Neural cell (in vitro differentiated cells): Measurements from ENCODE around the gene AKAP8L. TPM values are rescaled to one million over a fixed set of nuclear protein-coding genes. Genes with fewer than 3 reads are reported as not detected.

Experiments used
- H2AFZ ChIP-seq: fragments of 200-600, 300-800 bp; sonication (generic), shearing (Covaris generic); 2 replicates; pipeline ENCODE4 v1.6.0; 2014; ENCODE audit warnings: low read depth, mild to moderate bottlenecking, antibody characterized with exemption, low read length, moderate library complexity
- H3F3A ChIP-seq: fragments of 200-600 bp; shearing (Covaris generic); 2 replicates; pipeline ENCODE4 v1.6.1; 2016; ENCODE audit warnings: mild to moderate bottlenecking, moderate library complexity, mixed read lengths, antibody characterized with exemption, low read length; ENCODE audit not compliant: insufficient read depth, poor library complexity, severe bottlenecking
- H3K27ac ChIP-seq: fragments of 200-600, 300-800 bp; sonication (generic), shearing (Covaris generic); 2 replicates; pipeline ENCODE4 v1.5.1; 2014; ENCODE audit warnings: mild to moderate bottlenecking, low read length, moderate library complexity
- H3K27me3 ChIP-seq: fragments of 300-800, 200-600 bp; sonication (generic), shearing (Covaris generic); 2 replicates; pipeline ENCODE4 v1.6.0; 2014; ENCODE audit warnings: mild to moderate bottlenecking, low read depth, low read length, moderate library complexity; ENCODE audit not compliant: insufficient read depth
- H3K36me3 ChIP-seq: fragments of 300-800, 200-600 bp; sonication (generic), shearing (Covaris generic); 2 replicates; pipeline ENCODE4 v1.5.1; 2014; ENCODE audit warnings: mild to moderate bottlenecking, antibody characterized with exemption, low read length, moderate library complexity; ENCODE audit not compliant: insufficient read depth
- H3K4me2 ChIP-seq: fragments of 300-800, 200-600 bp; sonication (generic), shearing (Covaris generic); 2 replicates; pipeline ENCODE4 v1.6.0; 2014; ENCODE audit warnings: mild to moderate bottlenecking, low read length
- H3K4me3 ChIP-seq: fragments of 300-800, 200-600 bp; sonication (generic), shearing (Covaris generic); 2 replicates; pipeline ENCODE4 v1.5.1; 2014; ENCODE audit warnings: mild to moderate bottlenecking, low read length, moderate library complexity
- H3K79me2 ChIP-seq: fragments of 200-600 bp; shearing (Covaris generic); replicated peaks from 2 replicates; pipeline ENCODE4 v1.6.0; 2014; ENCODE audit warnings: mild to moderate bottlenecking, low read length, moderate library complexity; ENCODE audit not compliant: insufficient read depth
- H3K9ac ChIP-seq: fragments of 300-800, 200-600 bp; sonication (generic), shearing (Covaris generic); 2 replicates; pipeline ENCODE4 v1.6.1; 2016; ENCODE audit warnings: mild to moderate bottlenecking, low read length, mixed read lengths
- H3K9me2 ChIP-seq: fragments of 200-600 bp; shearing (Covaris generic); 2 replicates; pipeline ENCODE4 v1.6.1; 2016; ENCODE audit warnings: mild to moderate bottlenecking, low read length, mixed read lengths; ENCODE audit not compliant: insufficient read depth
- H3K9me3 ChIP-seq: fragments of 200-600, 300-800 bp; sonication (generic), shearing (Covaris generic); 2 replicates; pipeline ENCODE4 v1.6.1; 2016; ENCODE audit warnings: mild to moderate bottlenecking, mixed run types, low read length, moderate library complexity, mixed read lengths
- H4K20me1 ChIP-seq: fragments of 200-600 bp; shearing (Covaris generic); 2 replicates; pipeline ENCODE4 v1.6.1; 2016; ENCODE audit warnings: mild to moderate bottlenecking, mixed run types; ENCODE audit not compliant: insufficient read depth
- CTCF ChIP-seq: fragments of 450-650 bp; IDR thresholded peaks from 2 replicates; pipeline ENCODE4 v1.5.1; 2014; ENCODE audit warnings: antibody characterized with exemption, mild to moderate bottlenecking, moderate library complexity; ENCODE audit not compliant: poor library complexity, severe bottlenecking
- EP300 ChIP-seq: fragments of 450-650 bp; conservative IDR thresholded peaks from 2 replicates; pipeline ENCODE4 v1.6.1; 2014; ENCODE audit warnings: antibody characterized with exemption, mild to moderate bottlenecking, moderate library complexity; ENCODE audit not compliant: poor library complexity, severe bottlenecking
- EZH2 ChIP-seq: fragments of 200-600, 300-800 bp; shearing (Covaris generic), sonication (generic); IDR thresholded peaks from 2 replicates; pipeline ENCODE4 v1.6.1; 2014; ENCODE audit warnings: antibody characterized with exemption, low read length, borderline replicate concordance, mild to moderate bottlenecking; ENCODE audit not compliant: insufficient read depth, poor library complexity, severe bottlenecking
- MXI1 ChIP-seq: fragments of 450-650 bp; conservative IDR thresholded peaks from 2 replicates; pipeline ENCODE4 v1.6.1; 2014; ENCODE audit warnings: antibody characterized with exemption, mild to moderate bottlenecking; ENCODE audit not compliant: poor library complexity, severe bottlenecking
- POLR2AphosphoS5 ChIP-seq: IDR thresholded peaks from 2 replicates; pipeline ENCODE4 v1.6.1; 2012
- RAD21 ChIP-seq: fragments of 450-650 bp; conservative IDR thresholded peaks from 2 replicates; pipeline ENCODE4 v1.6.1; 2014; ENCODE audit warnings: antibody characterized with exemption, mild to moderate bottlenecking, moderate library complexity
- REST ChIP-seq: IDR thresholded peaks from 2 replicates; pipeline ENCODE4 v1.6.1; 2012; ENCODE audit warnings: borderline replicate concordance
- SMC3 ChIP-seq: fragments of 450-650 bp; conservative IDR thresholded peaks from 2 replicates; pipeline ENCODE4 v1.6.1; 2014; ENCODE audit warnings: antibody characterized with exemption, mild to moderate bottlenecking, moderate library complexity; ENCODE audit not compliant: poor library complexity
- TAF1 ChIP-seq: IDR thresholded peaks from 2 replicates; pipeline ENCODE4 v1.6.1; 2012; ENCODE audit warnings: low read depth
- polyA plus RNA-seq: library from polyadenylated mRNA; depleted of rRNA; stranded (reverse); fragments of >200 nt; gene quantifications from 2 replicates; pipeline ENCODE4 v1.2.3, GENCODE V29; 2014

Gene AKAP8L
- polyA plus RNA-seq, 1 donor from 2014 or later: 281 TPM

- H3K9me2 ChIP-seq: no peaks in the 10 kb centered on the region
- peak within 1 kb of the TSS; percentile 96 for H3K9ac ChIP-seq
- TF ChIP-seq MXI1 (peak; percentile 21), REST (peak; percentile 92), POLR2AphosphoS5 (peak; percentile 96), CTCF (no peak), SMC3 (peak; percentile 58), TAF1 (peak; percentile 93), RAD21 (peak; percentile 61), EZH2 (no peak), EP300 (no peak)
- H3K4me2 ChIP-seq: peak within 1 kb of the TSS; percentile 45
- H3K9me3 ChIP-seq: no peaks in the 10 kb centered on the region
- H3K79me2 ChIP-seq: peaks cover 50% of the 10 kb centered on the region
- peak within 1 kb of the TSS; percentile 99 for H3K4me3 ChIP-seq
- H3F3A ChIP-seq: no peaks in the 10 kb centered on the region
- no peaks in the 10 kb centered on the region for H3K36me3 ChIP-seq
- H4K20me1 ChIP-seq: peaks cover 5% of the 10 kb centered on the region
- H2AFZ ChIP-seq: peak within 1 kb of the TSS; percentile 91
- H3K27me3 ChIP-seq: no peaks in the 10 kb centered on the region
- peak within 1 kb of the TSS; percentile 94 for H3K27ac ChIP-seq
Observed at GRCh38 chr19:15332311-15332996, 86.3 kb downstream of the AKAP8L start, which contains the start of gene BRD4. TSS of gene BRD4 (minus strand) at chr19:15332539. CDS start at chr19:15273099, 59,440 bp downstream.

DNA sequence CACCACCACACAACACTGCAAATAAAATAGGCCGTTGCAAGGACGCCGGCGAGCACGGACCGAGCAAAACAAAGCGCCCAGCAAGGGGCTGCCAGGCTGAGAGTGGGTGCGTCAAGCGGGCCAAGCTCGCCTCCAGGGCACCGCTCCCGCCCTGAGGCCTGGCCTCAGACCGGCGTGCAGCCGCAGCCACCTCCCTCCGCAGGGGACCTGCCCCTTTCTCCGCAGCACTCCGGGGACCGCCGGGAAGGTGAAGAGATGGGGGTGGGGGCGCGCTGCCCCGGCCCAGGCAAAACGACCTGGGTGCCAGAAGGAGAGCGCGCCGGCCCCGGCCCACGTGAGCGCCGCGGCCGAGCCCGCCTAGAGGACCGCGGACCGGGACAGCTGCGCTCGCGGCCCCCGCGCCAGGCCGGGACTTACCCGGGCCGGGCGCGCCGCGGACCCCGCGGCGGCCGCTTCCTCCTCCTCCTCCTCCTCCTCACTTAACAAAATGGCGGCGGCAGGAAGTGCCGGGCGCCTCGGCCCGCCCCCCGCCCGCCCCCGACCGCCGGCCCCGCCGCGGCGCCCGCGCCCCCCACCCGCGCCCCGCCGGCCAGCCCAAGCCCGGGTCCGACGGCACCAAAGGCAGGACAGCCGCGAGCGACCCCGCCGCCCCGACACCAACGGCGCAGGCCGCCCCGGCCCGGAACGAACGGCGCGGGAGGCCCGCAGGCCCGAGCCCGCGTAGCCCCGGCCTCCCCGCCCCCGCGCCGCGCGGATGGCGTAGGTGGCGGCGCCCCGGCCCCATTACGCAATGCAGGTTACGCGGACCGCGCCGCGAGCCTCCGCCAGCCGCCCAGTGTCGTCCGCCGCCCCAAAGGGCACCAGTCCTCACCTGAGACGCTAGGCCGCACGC, 87.1 kb downstream of the AKAP8L start:
- no peaks in the 10 kb centered on the region for H3K27me3 ChIP-seq
- peak overlapping the region; percentile 43 for H3K4me2 ChIP-seq
- H2AFZ ChIP-seq: no peak overlapping the region

More for the DNA sequence above, 87.1 kb downstream of the AKAP8L start:
- Histone ChIP-seq H3K79me2 (peaks cover 57% of the 10 kb centered on the region), H3K4me3 (peak overlapping the region; percentile 99), H4K20me1 (peaks cover 8% of the 10 kb centered on the region), H3K27ac (peak overlapping the region; percentile 87), H3K9ac (peak overlapping the region; percentile 96), H3F3A (no peaks in the 10 kb centered on the region), H3K9me3 (no peaks in the 10 kb centered on the region), H3K36me3 (no peaks in the 10 kb centered on the region), H3K9me2 (no peaks in the 10 kb centered on the region)
- TF ChIP-seq EZH2 (no peak), TAF1 (no peak), MXI1 (peak; percentile 54), CTCF (no peak), POLR2AphosphoS5 (no peak), RAD21 (no peak), SMC3 (peak; percentile 19), REST (no peak), EP300 (no peak)
